KOPT-K1 (cell line): ENCODE results near the gene NCR2.
"Not testable (repeated sequence)": the region's sequence is repeated elsewhere in the genome, so short reads cannot be mapped to it uniquely, and the experiment has no call there.

Experiments
- H3K27ac ChIP-seq: fragments of 200-600 bp; sonication (generic); 2 replicates; pipeline ENCODE4 v1.5.1; 2016; ENCODE audit warnings: antibody characterized with exemption, mild to moderate bottlenecking, low read depth, low read length; ENCODE audit not compliant: poor library complexity, severe bottlenecking
- H3K36me3 ChIP-seq: fragments of 200-600 bp; sonication (generic); 2 replicates; pipeline ENCODE4 v1.5.1; 2017; ENCODE audit warnings: antibody characterized with exemption, mild to moderate bottlenecking, low read length, moderate library complexity; ENCODE audit not compliant: insufficient read depth
- H3K9me3 ChIP-seq: fragments of 200-600 bp; sonication (generic); 2 replicates; pipeline ENCODE4 v1.5.1; 2017; ENCODE audit warnings: antibody characterized with exemption, low read length, mild to moderate bottlenecking; ENCODE audit not compliant: insufficient read depth, poor library complexity, severe bottlenecking

Gene NCR2, protein sequence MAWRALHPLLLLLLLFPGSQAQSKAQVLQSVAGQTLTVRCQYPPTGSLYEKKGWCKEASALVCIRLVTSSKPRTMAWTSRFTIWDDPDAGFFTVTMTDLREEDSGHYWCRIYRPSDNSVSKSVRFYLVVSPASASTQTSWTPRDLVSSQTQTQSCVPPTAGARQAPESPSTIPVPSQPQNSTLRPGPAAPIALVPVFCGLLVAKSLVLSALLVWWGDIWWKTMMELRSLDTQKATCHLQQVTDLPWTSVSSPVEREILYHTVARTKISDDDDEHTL

DNA sequence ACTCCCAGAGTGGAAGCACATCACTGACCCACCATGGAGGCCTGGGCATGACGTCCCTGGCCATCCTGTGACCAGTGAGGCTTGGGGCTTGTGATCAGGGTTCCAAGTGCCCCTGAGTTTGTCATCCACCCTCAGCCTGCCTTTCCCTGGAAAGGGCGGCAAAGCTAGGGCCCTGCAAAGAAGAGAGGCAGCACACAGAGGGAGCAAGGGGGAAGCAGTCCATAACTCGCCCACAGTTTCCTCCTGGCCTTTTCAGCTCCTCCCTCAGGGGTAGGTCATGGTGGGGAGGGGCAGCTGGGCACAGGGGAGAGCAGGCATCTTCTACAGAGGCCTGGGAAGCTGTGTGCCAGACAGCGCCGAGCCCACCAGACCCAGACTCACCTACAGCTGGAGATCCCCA, at the start of gene NCR2:
TSS of gene NCR2 (plus strand) at position 313 of the 400 bp plus-strand sequence. CDS start 269 bp downstream, outside the sequence.
- no peaks in the 10 kb centered on the region for H3K36me3 ChIP-seq
- H3K27ac ChIP-seq = peak within 1 kb of the TSS; percentile 93

DNA sequence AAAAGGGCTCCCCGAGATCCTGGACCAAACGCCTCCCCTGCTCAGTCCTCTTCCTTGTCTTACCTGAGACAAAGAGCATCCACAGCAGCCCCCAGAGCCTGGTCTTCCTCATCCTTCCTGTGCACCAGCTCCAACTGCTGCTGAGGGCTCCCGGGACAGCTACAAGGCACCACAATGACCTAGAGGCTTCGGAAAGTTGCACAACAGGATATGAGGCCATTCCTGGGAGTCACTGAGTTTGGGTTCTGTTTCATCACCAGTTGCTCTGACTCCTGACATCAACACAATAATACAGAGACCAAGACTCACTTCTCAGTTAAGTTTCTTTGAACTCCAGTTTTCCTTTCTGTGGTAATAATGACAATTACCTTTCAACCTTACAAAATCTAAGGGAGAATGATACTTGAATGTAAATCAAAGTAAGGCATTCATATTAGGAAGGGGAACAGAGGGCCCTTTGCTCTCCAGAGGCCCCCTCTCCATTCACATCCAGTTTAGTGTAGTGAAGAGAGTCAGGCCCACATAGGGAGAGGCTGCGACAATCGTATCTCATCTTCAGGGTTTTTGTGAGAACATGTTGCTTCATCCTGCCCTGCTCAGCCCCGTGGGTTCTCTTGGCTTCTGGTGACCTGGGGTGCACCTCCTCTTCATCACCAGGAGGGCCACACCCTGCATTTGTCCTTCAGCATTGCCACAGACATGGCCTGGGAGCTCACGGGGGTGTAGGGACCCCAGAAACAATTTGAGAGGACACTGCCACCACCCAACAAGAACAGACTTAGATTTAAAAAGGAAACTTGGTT, 48.7 kb upstream of the NCR2 start, which contains the start of gene TREM1:
TSS of gene TREM1 (minus strand) at position 139 of the 803 bp plus-strand sequence. CDS start at position 112, 27 bp downstream.
- no peak within 1 kb of the TSS for H3K27ac ChIP-seq
- no peaks in the 10 kb centered on the region for H3K9me3 ChIP-seq

More for the DNA sequence above, at the start of gene NCR2:
- H3K9me3 ChIP-seq = no peaks in the 10 kb centered on the region

DNA sequence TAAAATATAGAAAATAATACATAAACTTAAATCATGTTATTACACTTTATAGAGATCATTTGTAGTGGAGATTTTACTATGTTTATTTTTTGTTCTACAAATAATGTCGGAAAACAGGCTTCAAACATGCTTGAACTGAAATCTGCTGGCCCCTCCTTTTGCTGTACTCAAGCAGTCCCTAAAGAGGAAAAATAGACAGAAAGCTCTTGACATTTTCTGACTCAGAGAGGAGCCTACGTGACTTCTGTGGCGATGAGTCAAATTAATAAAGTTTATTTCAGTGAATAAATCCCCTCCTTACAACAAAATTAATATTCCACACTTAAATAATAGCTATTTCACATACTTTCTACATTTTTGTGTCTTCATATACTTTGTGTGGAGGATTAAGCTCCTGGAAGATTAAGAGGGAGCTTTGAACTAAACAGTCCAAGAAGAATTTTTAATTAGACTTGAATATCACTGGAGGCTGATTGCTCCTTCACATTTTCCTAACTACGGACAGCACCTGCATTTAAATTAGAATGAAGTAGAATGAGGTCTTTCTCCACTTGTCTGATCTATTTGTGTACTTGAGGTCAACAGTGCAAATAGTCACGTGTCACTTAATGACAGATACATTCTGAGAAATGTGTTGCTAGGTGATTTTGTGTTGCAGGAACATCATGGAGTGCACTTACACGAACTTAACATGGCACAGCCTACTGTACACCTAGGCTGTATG, 47.2 kb upstream of the NCR2 start:
- no peak overlapping the region for H3K27ac ChIP-seq

More for the DNA sequence above, 48.7 kb upstream of the NCR2 start, which contains the start of gene TREM1:
- no peaks in the 10 kb centered on the region for H3K36me3 ChIP-seq

DNA sequence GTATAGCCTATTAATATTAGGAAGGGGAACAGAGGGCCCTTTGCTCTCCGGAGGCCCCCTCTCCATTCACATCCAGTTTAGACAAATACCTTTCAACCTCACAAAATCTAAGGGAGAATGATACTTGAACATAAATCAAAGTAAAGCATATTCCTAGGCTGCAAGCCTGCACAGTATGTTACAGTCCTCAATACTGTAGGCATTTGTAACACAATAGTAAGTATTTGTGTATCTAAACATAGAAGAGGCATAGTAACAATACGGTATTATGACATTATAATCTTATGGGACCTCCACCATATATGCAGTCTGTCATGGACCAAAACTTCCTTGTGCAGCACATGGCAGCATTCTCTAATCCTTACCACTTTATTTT, 46.7 kb upstream of the NCR2 start:
- no peaks in the 10 kb centered on the region for H3K36me3 ChIP-seq
- H3K27ac ChIP-seq = no peak overlapping the region
- H3K9me3 ChIP-seq = no peaks in the 10 kb centered on the region

More for the DNA sequence above, 47.2 kb upstream of the NCR2 start:
- no peaks in the 10 kb centered on the region for H3K36me3 ChIP-seq
- H3K9me3 ChIP-seq = no peaks in the 10 kb centered on the region

DNA sequence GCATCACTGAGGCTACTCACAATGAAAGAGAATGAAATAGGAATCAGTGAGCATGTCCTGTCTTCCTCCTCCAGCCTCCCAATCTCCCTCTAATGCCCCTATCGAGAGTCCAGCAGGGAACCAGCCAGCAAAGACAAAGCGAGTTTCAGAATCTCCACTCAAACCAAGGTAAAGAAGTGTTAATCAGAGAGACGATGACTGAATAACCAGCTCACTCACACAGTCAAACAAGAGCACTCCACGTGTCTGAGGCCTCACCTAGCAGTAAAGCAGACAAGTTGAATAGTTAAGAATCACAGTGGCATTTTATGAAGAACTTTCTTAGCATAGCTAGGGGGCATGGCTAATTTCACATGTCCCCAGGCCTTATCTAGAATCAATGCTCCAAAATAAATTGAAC, 45.6 kb upstream of the NCR2 start:
- H3K9me3 ChIP-seq = no peaks in the 10 kb centered on the region
- no peak overlapping the region for H3K27ac ChIP-seq
- no peaks in the 10 kb centered on the region for H3K36me3 ChIP-seq

DNA sequence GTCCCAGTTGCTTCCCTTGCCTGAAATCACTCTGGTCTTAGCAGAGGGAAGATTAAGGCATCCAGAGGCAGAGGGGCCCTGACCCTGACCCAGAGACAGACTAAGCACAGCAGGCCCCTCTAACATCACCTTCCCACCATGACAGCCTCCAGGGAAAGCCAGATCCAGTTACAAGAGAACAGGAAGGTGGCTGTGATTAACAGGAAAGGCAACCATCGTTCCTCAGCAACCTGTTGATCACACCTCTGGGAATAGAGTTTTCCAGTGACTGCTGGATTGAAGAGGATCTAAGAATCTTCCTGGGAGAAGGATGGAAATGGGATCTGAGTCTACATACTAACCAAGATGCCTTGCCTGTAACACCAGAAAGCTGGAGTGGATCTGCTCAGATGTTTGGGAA, 43.7 kb upstream of the NCR2 start:
- no peak overlapping the region for H3K27ac ChIP-seq
- no peaks in the 10 kb centered on the region for H3K36me3 ChIP-seq
- peaks cover under 1% of the 10 kb centered on the region for H3K9me3 ChIP-seq

DNA sequence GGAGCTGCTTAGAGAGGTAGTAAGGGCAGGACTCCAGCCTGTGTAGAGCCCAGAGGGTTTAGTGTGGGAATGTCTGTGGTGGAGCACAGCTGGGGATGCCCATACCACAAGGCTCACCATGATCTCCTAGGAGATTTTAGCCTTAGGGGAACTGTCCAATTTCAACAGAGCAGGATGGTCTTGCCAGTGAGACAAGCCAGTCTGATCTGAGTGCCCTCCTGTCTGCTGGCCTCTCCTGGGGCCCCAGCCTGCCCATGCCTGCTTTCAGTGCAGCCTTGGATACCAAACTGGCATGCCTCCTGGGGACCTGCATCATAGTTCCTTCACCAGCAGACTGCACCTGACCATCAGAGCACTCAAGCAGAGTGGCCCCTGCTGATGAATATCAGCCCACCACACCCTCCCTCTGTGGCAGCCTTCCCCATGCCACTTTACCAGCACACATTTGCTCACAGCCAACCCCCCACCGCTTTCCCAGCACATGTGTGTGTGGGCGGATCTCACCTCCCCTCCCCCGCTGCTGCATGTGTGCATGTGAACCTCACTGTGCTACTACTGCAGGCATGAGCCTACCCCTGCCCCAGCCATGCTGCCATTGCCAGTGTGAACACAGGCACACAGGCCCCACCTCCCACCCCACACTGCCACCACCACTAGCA, 41.1 kb upstream of the NCR2 start:
- Histone ChIP-seq H3K9me3 (peaks cover 8% of the 10 kb centered on the region), H3K36me3 (no peaks in the 10 kb centered on the region), H3K27ac (no peak overlapping the region)

DNA sequence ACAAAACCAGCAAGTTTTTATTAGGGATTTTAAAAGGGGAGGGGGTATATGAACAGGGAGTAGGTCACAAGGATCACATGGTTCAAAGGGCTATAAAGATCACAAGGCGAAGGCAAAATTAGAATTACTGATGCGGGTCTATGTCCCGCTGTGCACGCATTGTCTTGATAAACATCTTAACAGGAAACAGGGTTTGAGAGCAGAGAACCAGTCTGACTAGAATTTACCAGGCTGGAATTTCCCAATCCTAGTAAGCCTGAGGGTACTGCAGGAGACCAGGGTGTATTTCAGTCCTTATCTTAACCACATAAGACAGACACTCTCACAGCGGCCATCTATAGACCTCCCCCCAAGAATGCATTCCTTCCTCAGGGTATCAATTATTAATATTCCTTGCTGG, 38.2 kb upstream of the NCR2 start:
- not testable (repeated sequence) for H3K9me3 ChIP-seq, H3K27ac ChIP-seq, H3K36me3 ChIP-seq

DNA sequence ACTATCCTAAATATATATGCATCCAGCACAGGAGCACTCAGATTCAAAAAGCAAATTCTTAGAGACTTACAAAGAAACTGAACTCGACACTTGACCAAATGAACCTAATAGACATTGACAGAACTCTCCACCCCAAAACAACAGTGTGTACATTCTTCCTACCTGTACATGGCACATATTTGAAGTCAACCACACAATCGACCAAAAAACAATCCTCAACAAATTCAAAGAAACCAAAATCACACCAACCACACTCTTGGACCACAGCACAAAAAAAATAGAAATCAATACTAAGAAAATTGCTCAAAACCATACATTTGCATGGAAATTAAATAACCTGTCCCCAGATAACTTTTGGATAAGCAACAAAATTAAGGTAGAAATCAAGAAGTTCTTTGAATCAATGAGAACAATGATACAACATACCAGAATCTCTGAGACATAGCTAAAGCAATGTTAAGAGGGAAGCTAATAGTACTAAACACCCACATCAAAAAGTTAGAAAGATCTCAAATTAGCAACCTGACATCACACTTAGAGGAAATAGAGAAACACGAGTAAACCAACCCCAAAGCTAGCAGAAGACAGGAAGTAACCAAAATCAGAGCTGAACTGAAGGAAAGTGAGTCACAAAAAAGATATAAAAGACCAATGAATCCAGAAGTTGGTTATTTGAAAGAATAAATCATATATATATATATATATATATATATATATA, 36.5 kb upstream of the NCR2 start:
- Histone ChIP-seq H3K9me3 (peaks cover 8% of the 10 kb centered on the region), H3K36me3 (no peaks in the 10 kb centered on the region), H3K27ac (no peak overlapping the region)

DNA sequence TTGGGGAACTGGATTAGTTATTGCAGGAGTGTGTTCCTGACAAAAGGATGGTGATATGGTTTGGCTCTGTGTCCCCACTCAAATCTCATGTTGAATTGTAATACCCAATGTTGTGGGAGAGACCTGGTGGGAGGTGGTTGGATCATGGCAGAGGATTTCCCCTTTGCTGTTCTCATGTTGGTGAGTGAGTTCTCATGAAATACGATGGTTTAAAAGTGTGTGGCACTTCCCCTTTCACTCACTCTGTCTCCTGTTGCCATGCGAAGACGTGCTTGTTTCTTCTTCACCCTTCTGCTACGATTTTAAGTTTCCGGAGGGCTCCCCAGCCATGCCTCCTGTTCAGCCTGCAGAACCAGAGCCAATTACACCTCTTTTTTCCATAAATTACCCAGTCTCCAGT, 32.8 kb upstream of the NCR2 start:
- Histone ChIP-seq H3K27ac (no peak overlapping the region), H3K9me3 (no peaks in the 10 kb centered on the region), H3K36me3 (no peaks in the 10 kb centered on the region)

DNA sequence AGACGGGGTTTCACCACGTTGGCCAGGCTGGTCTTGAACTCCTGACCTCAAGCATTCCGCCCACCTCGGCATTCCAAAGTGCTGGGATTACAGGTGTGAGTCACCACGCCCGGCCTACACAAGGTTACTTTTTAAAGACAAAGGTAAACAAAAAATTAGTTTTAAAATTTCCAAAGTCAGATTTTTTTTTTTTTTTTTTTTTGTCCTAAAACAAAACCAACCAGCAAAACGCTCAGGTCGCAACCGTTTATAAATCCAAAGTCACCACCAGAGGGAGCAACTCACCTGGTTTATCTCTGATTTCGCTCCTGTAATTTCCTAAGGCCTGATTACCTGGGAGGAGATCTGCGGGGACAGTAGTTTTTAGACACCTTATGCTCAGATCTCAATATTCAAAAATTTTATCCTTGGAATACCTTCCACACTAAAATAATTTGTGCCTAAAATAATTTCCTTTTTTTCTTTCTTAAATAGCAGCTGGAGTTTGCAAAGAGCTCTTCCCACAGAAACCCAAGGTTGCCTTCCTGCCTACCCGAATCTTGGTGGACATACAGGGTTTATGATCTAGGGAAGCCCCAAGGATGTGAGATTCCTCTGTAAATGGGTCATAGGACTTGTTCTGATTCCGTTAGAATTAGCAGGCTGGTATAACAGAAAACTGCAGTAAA, 29.1 kb upstream of the NCR2 start:
- Histone ChIP-seq H3K27ac (no peak overlapping the region), H3K36me3 (no peaks in the 10 kb centered on the region), H3K9me3 (no peaks in the 10 kb centered on the region)

DNA sequence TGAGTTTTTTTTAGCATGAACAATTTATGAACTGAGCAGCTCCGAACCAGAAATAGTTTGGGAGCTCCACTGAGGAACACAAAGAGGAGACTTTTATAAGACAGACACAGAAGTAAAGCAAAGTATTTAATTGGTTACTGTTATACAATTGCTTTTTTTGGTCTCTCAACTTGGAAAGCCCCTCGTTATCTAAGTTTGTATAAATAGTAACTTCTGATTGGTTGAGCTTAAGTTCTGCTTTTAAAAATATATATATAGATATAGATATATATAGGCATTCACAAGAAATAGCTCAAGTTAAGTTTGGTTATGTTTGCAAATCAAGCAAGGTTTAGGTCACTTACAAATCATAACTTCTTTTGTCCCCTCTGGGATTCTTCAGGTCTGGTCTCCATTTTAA, 20.2 kb upstream of the NCR2 start:
- Histone ChIP-seq H3K27ac (no peak overlapping the region), H3K9me3 (no peaks in the 10 kb centered on the region), H3K36me3 (no peaks in the 10 kb centered on the region)

DNA sequence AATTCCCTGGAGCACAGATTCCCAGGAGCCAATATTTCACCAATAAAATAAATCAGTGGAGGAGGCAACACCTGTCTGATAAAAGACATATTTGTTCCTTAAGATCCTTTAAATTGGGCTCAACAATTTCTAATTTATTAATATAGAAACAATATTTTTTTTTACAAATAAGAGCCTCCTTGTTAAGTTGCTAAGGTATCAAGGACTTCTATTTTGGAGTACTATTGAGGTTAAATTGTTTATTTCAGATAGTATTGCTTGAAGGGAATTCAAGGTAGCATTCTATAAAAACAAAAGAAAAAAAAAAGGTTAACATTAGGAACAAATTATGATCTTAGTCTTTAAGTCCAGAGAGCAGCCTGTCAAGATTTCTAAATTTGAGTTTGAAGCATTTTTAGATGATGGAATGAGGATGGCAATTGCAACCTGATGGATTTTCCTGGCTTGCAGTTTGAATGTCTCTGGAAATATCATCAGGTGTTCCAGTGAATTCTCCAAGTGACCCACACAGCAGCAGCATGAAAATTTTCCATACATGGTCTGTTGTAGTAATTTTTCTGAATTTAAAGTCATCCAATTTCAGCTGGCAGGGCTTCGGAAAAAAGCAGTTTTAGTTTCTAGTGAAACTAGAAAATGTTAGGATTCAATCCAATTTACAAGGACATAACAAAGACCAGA, 19.3 kb upstream of the NCR2 start:
- no peaks in the 10 kb centered on the region for H3K9me3 ChIP-seq
- no peak overlapping the region for H3K27ac ChIP-seq
- H3K36me3 ChIP-seq = no peaks in the 10 kb centered on the region
